ENCODE results near the gene CCDC33.

CCDC33 gene

DNA sequence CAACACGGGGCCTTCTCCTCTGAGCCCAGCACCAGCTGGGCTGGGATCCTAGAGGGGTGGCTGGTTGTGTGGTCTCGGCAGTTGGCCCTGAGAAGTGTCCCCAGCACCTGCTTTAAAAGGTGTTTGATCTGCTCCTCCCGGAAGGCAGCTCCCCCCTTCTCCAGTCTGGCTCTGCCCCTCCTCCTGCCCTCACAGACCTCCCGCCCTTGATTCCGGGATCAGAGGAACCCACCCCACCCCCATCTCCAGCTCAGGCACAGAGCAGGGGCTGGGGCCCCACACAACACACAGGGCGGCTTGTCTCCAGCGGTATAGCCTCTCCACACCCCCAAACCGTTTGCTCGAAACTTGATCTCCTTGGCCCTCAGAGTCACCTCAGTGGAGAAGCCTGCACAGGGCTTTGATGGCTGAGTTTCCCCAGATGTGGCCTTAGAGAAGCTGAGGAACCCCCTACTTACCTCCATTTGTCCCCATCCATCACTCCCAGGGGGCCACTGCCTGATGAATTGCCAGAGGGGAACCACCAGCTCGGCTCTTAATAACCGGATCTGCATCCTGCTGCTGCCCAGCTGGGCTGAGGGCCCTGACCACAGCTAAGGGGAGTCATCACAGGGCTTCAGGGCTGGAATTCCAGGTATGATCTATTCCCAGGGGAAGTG, 27.1 kb upstream of the CCDC33 start:
- DNase-seq (ENCODE audit: low read depth, low spot score), result no peak

DNA sequence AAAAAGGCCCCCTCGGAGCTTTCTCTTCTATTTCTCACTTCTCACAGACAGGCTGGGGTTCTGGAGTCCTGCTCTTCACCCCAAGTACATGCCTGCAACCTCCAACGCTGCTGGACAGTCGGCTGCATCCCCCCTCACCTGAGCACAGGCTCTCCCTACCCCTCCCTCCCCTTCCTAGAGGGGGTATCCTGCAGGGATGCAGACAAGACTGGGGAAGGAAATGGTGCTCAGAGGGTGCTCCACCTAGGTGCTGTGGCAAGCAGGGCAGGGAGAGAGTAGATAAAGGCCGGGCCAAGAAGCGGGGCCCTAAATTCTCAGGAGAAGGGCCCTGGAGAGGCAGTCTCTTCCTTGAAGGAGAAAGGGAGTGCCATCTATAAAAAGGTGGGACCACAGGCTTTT, 26.6 kb upstream of the CCDC33 start:
- DNase-seq (ENCODE audit: low read depth, low spot score), result no peak

GRCh38 chr15:74209997-74210671, 26.0 kb upstream of the CCDC33 start:
- DNase-seq (ENCODE audit: low read depth, low spot score), result no peak

GRCh38 chr15:74210729-74211128, 25.4 kb upstream of the CCDC33 start:
- DNase-seq (ENCODE audit: low read depth, low spot score), result no peak

GRCh38 chr15:74211656-74212055, 24.5 kb upstream of the CCDC33 start:
- DNase-seq (ENCODE audit: low read depth, low spot score), result no peak

DNA sequence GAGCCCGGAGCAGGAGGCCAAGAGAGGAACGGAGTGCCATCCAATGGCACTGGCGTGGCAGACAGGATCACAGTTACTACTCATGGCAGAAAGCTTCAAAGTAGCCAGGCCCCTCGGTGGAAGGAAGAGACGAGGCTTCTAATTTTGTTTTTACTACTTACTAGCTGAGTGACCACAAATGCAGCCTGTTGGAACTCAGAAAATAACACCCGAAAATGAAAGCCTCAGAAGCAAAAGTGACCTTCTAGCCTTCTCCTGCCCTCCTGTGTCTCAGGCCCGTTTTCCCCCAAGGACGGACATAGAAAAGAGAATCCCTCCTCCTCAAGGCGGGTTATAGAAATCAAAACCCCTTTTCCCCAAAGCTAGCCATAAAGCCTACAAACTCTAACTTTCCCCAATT, 23.6 kb upstream of the CCDC33 start:
- DNase-seq (ENCODE audit: low read depth, low spot score), result no peak

- no peak for DNase-seq (ENCODE audit: low read depth, low spot score)
These were observed 22.3 kb upstream of the CCDC33 start for GRCh38 chr15:74213858-74214284.

DNA sequence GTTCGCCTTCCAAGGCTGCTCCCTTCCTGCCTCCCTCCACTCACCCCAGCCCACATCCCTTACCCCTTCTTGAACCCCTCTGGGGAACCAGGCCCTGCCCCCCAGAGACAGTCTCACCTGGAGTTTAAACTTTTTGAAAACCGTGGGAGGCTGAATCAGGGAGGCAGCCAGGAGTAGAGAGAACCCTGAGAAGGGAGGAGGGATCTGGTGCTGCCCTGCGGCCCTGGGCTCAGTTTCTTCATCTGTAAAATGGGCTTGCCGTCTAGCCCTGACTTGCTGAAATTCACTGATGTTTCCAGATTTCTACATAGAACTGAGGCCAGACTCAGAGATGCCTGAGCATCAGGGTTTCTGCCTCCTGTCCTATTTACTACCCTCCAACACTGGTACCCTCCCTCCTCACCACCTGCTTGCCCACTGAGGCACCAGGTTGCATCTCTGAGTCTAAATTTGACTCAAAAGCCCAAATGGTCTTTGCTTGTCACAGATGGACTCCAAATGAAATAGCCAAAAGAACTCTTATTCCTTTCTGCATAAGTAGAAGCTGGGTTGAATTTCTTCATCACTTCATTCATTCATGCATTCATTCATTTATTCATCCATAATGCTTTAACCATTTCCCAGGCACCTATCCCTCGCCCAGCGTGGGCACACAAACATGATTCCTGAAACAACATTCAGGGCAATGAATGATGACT, 21.7 kb upstream of the CCDC33 start:
- no peak for DNase-seq (ENCODE audit: low read depth, low spot score)

DNA sequence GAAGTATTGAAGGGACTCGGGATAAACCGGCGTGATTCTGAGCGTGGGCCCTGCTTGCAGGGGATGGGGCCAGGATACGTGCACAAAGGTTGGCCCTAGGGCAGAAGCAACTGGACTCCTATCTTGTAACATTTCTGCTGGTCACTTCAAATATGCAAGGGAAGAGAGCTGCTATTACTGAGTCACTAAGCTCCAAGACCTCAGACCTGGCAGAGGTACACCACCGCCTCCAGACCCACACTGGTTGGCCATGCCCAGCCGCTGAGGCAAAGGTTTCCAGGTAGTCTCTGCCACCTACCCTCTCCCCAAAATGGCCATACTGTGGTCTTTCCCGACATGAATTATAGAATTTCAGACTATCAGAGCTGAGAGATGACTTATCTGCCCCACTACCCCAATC, 20.2 kb upstream of the CCDC33 start:
- DNase-seq (ENCODE audit: low read depth, low spot score), result no peak

DNA sequence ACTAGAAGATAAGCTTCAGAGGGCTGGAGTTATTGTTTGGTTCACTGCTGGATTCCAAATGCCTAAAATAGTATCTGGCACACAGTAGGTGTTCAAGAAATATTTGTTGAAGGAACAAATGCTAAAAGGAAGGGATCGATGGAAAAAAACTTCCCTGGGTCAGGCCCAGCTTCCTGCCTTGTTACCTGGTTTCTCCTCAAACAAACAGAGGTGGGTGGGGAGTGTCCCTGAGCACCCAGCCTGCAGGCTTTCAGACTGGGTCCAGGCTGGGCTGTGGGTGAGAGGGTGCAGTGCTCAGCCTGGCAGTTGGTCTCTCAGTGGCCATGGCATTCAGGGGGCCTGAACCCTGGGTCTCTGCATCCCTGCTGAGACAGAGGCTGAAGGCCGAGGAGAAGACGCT, 19.2 kb upstream of the CCDC33 start:
- no peak for DNase-seq (ENCODE audit: low read depth, low spot score)

- DNase-seq (ENCODE audit: low read depth, low spot score), result no peak
These were observed 17.9 kb upstream of the CCDC33 start for GRCh38 chr15:74217907-74218885.

DNA sequence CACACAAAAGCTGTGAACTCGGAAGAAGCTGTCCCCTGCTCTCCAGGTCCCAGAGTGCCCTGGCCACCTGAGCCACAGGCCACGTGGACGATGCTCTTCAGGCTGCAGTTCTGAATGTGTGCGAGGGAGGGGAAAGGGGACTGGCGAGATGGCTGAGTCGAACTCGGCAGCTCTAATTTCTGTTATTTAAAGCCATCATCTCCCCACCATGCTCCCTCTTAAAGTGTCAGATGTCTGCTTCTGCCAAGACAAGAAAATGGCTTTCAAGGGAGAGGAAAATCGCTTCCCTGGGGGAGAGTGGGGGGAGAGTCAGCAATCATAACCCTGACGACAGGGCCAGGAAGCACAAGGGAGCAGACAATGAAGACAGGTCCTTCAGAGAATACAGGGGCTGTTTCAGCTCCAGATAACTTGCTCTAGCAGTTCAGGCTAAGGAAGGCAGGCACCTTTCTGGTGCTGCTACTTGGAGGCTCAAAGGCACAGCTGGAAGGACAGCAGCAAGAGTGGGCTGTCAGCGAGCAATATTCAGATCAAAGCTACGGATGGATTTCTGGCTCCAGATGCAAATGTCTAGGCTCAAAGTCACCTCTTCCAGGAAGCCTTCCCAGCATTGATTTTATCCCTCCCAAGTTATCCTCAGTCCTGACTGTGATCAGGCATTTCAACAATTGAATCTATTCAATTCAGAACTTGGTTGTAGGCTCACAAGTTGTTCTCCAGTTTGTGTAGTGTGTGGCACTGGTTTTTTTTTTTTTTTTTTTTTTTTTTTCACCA, 15.5 kb upstream of the CCDC33 start:
- DNase-seq (ENCODE audit: low read depth, low spot score), result no peak

DNA sequence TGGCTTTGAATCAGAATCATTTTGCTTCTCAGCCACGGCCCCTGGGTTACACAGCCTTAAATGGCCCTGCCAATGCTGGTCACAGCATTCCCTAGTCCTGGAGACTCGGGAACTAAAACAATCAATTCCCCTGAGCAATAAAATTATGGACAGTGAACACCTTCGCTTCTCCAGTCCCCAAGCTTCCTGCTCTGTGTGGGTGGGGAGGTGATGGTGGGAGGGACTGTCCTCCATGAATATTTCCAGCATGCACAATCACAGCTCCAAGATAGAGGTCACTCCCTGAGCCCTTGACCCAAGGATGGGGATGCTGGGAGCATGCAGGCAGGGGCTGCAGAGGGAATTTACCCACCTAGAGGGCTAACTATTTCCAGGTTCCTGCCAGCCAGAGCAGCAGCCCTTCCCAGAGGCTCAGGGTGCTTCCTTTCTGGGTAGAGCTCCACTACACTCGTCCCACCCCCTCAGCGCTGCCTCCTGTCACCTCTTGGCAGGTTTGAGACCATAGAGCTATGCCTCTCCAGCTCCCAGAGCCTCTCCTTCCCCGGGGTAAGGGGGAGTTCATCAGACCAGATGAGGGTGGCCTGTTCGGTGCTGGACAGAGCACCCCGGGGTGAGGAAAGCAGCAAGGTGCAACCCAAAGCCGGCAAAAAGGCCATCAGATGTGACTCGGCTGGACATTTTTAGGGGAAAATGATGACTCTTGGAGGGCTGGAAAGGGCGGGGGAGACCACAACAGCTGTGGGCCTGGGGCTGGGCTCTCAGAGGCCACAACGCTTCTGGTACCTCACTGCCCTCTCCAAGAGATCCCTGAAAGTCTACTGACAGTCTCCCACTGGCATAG, 14.5 kb upstream of the CCDC33 start:
- DNase-seq (ENCODE audit: low read depth, low spot score), result no peak

DNA sequence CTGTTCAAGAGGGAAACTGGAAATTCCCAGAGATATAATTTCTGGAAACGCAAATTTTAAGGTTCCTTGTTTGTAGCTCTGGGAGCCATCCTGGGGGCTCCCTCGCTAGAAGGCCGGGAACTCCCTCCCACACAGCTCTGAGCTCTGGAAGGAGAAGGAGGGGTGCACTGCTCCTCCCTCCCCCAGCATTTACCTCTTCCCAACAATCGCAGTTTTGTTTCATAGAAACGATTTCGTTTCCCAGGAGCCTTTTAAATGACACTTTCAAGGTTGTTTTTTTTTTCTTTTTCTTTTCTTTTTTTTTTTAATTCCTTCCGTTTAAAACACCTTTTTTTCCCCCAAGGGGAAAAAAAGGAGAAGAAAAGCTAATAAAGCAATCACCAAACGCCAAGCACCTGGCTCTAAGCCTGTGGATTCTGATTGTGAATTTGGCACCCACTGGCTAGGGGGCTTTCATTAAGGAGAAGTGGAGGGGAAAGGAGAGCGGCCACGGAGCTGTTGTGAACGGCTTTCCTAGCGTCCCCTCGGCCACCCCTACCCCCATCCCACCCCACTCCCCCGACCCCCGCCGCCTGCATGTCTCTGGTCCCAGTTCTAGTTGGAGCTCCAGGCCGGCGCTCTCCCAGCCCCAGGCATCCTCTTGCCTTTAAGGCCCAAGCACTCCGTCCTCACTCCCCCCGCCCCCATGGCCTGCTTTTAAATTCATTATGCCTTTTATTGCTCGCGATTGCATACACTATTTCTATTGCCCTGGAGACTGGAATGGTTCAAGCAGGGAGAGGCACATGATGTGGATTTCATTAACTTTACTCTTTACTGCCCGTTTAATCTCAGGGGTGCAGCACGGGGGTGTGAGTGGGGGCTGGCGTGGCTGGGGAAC, 13.6 kb upstream of the CCDC33 start:
- DNase-seq (ENCODE audit: low read depth, low spot score), result no peak

DNA sequence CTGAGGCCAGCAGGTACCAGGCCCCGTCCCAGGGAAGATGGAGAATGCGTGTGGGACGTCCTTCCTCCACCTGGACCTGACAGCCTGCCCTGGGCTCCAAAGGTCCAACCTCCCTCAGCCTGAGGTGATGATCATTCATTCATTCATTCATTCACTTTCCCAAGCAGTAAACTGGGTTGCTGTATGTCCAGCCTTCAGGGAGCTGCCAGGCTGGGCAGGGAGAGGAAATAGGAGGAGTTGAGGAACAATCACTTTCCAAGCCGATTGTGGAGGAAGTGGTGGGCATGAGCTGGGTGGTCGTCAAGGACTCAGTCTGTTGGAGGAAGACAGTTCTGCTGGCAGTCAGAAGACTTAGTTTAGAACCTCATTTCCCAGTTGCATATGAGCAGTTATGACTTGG, 10.2 kb upstream of the CCDC33 start:
- DNase-seq (ENCODE audit: low read depth, low spot score), result no peak

DNA sequence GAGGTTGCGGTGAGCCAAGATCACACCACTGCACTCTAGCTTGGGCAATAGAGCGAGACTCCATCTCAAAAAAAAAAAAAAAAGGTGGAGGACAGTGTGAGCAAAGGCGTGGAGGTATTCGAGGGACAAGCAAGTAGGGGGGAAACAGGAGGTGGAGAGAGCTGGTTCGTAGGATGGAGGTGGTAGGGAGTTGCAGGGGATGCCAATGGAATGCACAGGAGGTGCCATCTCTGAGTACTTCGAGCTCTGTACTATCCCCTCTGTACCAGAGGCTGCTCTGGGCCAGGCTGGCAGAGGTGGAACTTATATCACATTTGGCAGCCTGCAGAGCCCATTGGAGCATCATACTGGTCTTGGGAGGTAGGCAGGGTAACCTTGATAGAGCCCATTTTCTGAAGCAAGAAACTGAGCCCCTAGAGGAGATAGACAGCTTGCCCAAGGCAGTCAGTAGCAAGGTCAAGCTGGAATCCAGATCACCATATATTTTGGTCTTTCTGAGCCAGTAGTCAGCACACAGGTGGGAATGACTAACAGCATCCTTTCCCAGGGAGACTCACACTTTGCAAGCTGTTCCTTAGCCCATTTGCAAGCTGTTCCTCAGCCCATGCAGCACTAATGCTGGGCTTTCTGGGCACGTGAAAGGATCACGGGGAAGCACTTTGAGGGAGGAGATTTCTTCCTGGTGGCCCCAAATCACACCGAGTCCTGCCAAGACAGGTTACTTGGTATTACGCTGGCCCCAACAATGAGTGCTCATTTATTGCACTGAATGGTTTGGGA, 9.2 kb upstream of the CCDC33 start:
- DNase-seq (ENCODE audit: low read depth, low spot score), result no peak

DNA sequence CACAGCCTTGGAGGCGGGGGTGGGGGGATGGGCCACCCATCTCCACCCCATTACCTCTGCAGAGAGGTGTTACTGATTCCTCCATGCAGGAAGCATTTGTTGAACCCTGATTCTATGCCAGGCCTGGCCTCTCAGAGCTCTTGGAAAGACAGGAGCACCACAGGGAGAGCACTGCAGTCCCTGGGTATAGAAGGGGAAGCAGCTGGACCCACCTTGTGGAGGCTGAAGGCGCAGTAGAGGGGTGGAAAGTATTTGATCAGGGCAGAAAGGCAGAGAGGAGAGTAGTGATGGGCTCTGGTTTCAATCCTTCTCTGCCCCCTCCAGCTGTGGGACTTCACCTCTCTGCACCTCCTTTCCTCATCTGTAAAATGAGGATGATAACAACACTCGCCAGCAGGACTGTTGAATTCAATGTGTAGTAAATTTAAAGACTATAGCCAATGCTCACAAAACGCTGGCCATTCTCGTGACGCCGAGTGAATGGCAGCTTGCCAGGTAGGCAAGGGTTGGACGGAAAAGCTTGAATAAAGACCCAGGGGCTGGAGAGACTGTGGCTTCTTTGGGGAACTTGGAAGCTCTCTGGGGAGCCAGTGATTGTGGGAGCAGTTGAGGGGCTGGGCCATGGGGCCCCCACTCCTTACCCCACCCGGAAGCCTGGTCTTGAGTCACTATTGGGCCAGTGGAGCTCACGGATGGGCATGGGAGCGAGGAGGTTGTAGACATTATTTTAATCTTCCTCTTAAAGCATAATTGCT, 8.0 kb upstream of the CCDC33 start:
- no peak for DNase-seq (ENCODE audit: low read depth, low spot score)

GRCh38 chr15:74228723-74229081, 7.4 kb upstream of the CCDC33 start:
- DNase-seq (ENCODE audit: low read depth, low spot score), result no peak
